Ishikawa (cell line): Measurements from ENCODE around the gene SERPINA1.

Source experiments
- CEBPB ChIP-seq: IDR thresholded peaks from 2 replicates; pipeline ENCODE4 v1.6.1; 2012
- CREB1 ChIP-seq: IDR thresholded peaks from 2 replicates; pipeline ENCODE4 v1.6.1; 2012; ENCODE audit warnings: low read depth
- EGR1 ChIP-seq: IDR thresholded peaks from 2 replicates; pipeline ENCODE4 v1.6.1; 2012
- EP300 ChIP-seq: IDR thresholded peaks from 2 replicates; pipeline ENCODE4 v1.6.1; 2012; ENCODE audit warnings: borderline replicate concordance
- FOXM1 ChIP-seq: IDR thresholded peaks from 2 replicates; pipeline ENCODE4 v1.6.1; 2012; ENCODE audit warnings: low read depth, borderline replicate concordance
- NFIC ChIP-seq: IDR thresholded peaks from 2 replicates; pipeline ENCODE4 v1.6.1; 2012
- TAF1 ChIP-seq: IDR thresholded peaks from 2 replicates; pipeline ENCODE4 v1.6.1; 2012; ENCODE audit warnings: low read depth, mild to moderate bottlenecking
- YY1 ChIP-seq: IDR thresholded peaks from 2 replicates; pipeline ENCODE4 v1.6.1; 2012; ENCODE audit warnings: low read depth
- TF ChIP-seq, protein P1 (sequence below): IDR thresholded peaks from 2 replicates; pipeline ENCODE4 v1.6.1; 2012
- TF ChIP-seq, protein P2 (sequence below): IDR thresholded peaks from 2 replicates; pipeline ENCODE4 v1.6.1; 2012; ENCODE audit warnings: low read depth, mild to moderate bottlenecking
- TF ChIP-seq, protein P3 (sequence below): IDR thresholded peaks from 2 replicates; pipeline ENCODE4 v1.6.1; 2012

DNA sequence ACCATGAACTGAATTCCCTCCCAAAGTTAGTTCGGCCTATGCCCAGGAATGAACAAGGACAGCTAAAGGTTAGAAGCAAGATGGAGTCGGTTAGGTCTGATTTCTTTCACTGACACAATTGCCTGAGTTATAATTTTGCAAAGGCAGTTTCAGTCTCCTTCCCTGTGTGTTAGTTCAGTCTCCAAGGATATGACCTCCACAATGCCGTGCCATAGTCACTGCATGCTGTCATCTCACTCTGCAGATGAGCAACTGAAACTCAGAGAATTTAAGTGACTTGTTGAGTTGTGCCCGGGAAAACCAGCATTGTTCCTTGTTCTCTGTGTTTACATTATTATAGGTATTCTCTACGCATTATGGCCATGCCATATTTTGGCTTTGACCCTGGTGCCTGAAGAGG is 10.1 kb upstream of the SERPINA1 start:
- no peak for TF ChIP-seq FOXM1
- no peak for TF ChIP-seq CEBPB
- TF ChIP-seq, protein P1, sequence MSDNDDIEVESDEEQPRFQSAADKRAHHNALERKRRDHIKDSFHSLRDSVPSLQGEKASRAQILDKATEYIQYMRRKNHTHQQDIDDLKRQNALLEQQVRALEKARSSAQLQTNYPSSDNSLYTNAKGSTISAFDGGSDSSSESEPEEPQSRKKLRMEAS, result no peak
- TF ChIP-seq, protein P2, sequence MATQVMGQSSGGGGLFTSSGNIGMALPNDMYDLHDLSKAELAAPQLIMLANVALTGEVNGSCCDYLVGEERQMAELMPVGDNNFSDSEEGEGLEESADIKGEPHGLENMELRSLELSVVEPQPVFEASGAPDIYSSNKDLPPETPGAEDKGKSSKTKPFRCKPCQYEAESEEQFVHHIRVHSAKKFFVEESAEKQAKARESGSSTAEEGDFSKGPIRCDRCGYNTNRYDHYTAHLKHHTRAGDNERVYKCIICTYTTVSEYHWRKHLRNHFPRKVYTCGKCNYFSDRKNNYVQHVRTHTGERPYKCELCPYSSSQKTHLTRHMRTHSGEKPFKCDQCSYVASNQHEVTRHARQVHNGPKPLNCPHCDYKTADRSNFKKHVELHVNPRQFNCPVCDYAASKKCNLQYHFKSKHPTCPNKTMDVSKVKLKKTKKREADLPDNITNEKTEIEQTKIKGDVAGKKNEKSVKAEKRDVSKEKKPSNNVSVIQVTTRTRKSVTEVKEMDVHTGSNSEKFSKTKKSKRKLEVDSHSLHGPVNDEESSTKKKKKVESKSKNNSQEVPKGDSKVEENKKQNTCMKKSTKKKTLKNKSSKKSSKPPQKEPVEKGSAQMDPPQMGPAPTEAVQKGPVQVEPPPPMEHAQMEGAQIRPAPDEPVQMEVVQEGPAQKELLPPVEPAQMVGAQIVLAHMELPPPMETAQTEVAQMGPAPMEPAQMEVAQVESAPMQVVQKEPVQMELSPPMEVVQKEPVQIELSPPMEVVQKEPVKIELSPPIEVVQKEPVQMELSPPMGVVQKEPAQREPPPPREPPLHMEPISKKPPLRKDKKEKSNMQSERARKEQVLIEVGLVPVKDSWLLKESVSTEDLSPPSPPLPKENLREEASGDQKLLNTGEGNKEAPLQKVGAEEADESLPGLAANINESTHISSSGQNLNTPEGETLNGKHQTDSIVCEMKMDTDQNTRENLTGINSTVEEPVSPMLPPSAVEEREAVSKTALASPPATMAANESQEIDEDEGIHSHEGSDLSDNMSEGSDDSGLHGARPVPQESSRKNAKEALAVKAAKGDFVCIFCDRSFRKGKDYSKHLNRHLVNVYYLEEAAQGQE, result no peak
- TF ChIP-seq YY1, result no peak
- TF ChIP-seq CREB1, result no peak
- TF ChIP-seq EP300, result no peak
- TF ChIP-seq EGR1, result no peak
- no peak for TF ChIP-seq TAF1
- TF ChIP-seq, protein P3, sequence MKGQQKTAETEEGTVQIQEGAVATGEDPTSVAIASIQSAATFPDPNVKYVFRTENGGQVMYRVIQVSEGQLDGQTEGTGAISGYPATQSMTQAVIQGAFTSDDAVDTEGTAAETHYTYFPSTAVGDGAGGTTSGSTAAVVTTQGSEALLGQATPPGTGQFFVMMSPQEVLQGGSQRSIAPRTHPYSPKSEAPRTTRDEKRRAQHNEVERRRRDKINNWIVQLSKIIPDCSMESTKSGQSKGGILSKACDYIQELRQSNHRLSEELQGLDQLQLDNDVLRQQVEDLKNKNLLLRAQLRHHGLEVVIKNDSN, result no peak
- TF ChIP-seq NFIC, result no peak
